HL-60 (cell line): Measurements from ENCODE around the gene C6orf132.
"Not testable (repeated sequence)": the region's sequence is repeated elsewhere in the genome, so short reads cannot be mapped to it uniquely, and the experiment has no call there.

Source experiments
- DNase-seq, 2 experiments: peaks; one replicate each; pipeline ENCODE4 v3.0.0-alpha.2; 2010 to 2020; ENCODE audit warnings: low read depth in 1 of 2, low spot score in 1 of 2
- H3K27ac ChIP-seq: fragments of 250-450 bp; sonication (Bioruptor Pico); replicated peaks from 2 replicates; pipeline ENCODE4 v1.5.1; 2020; ENCODE audit warnings: mild to moderate bottlenecking, moderate library complexity
- H3K27me3 ChIP-seq: fragments of 250-450 bp; sonication (Bioruptor Pico); 2 replicates; pipeline ENCODE4 v1.5.1; 2021; ENCODE audit warnings: mild to moderate bottlenecking, moderate library complexity; ENCODE audit not compliant: insufficient read depth, poor library complexity, severe bottlenecking
- H3K4me3 ChIP-seq: replicated peaks from 2 replicates; pipeline ENCODE4 v1.5.1; 2011; ENCODE audit warnings: mild to moderate bottlenecking, control low read depth, low read length; ENCODE audit not compliant: insufficient read depth
- CTCF ChIP-seq: IDR thresholded peaks from one replicate; pipeline ENCODE4 v1.5.1; 2011; ENCODE audit warnings: low read length, control low read depth, inconsistent platforms; ENCODE audit not compliant: insufficient read depth
- GABPA ChIP-seq: IDR thresholded peaks from 2 replicates; pipeline ENCODE4 v1.6.1; 2012; ENCODE audit warnings: low read depth
- POLR2AphosphoS5 ChIP-seq: IDR thresholded peaks from 2 replicates; pipeline ENCODE4 v1.6.1; 2012; ENCODE audit warnings: low read depth
- SPI1 ChIP-seq: IDR thresholded peaks from 2 replicates; pipeline ENCODE4 v1.6.1; 2012; ENCODE audit warnings: low read depth, mild to moderate bottlenecking, borderline replicate concordance
- TF ChIP-seq, protein P1 (sequence below): IDR thresholded peaks from 2 replicates; pipeline ENCODE4 v1.6.1; 2012; ENCODE audit warnings: low read depth; ENCODE audit not compliant: insufficient replicate concordance

C6orf132 gene

GRCh38 chr6:42171813-42172581 is 29.6 kb upstream of the C6orf132 start:
- Histone ChIP-seq H3K4me3 (no peak overlapping the region), H3K27ac (no peak overlapping the region), H3K27me3 (no peaks in the 10 kb centered on the region)
- TF ChIP-seq POLR2AphosphoS5 (no peak), SPI1 (no peak), GABPA (no peak), CTCF (no peak)
- TF ChIP-seq, protein P1, sequence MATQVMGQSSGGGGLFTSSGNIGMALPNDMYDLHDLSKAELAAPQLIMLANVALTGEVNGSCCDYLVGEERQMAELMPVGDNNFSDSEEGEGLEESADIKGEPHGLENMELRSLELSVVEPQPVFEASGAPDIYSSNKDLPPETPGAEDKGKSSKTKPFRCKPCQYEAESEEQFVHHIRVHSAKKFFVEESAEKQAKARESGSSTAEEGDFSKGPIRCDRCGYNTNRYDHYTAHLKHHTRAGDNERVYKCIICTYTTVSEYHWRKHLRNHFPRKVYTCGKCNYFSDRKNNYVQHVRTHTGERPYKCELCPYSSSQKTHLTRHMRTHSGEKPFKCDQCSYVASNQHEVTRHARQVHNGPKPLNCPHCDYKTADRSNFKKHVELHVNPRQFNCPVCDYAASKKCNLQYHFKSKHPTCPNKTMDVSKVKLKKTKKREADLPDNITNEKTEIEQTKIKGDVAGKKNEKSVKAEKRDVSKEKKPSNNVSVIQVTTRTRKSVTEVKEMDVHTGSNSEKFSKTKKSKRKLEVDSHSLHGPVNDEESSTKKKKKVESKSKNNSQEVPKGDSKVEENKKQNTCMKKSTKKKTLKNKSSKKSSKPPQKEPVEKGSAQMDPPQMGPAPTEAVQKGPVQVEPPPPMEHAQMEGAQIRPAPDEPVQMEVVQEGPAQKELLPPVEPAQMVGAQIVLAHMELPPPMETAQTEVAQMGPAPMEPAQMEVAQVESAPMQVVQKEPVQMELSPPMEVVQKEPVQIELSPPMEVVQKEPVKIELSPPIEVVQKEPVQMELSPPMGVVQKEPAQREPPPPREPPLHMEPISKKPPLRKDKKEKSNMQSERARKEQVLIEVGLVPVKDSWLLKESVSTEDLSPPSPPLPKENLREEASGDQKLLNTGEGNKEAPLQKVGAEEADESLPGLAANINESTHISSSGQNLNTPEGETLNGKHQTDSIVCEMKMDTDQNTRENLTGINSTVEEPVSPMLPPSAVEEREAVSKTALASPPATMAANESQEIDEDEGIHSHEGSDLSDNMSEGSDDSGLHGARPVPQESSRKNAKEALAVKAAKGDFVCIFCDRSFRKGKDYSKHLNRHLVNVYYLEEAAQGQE, result no peak
- DNase-seq, result no peak

- not testable (repeated sequence) for H3K27me3 ChIP-seq, H3K27ac ChIP-seq, H3K4me3 ChIP-seq, DNase-seq
Observed at GRCh38 chr6:42169780-42170179, 27.4 kb upstream of the C6orf132 start.

DNA sequence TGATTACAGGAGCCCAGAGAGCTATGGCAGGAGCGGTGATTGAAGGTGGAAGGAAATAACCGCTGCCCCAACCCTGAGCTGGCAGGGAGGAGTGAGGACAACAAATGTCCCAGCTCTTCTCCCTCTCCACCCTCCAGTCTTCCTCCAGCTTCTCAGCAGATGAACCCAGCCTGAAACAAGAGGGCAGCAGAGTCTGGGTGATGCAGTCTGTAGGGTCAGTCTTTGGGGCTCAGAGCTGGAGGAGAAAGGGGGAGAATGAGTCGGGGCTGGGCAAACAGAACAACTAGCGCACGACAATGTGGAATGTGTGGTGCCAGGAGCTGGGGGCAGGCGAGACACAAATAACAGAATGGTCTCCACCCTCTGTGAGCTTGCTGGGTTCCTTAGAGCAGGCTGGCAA is 26.2 kb upstream of the C6orf132 start:
- TF ChIP-seq POLR2AphosphoS5 (no peak), CTCF (no peak), SPI1 (no peak), GABPA (no peak)
- TF ChIP-seq, protein P1, result no peak
- H3K27me3 ChIP-seq, result peaks cover 3% of the 10 kb centered on the region
- DNase-seq, result no peak
- H3K4me3 ChIP-seq, result no peak overlapping the region
- no peak overlapping the region for H3K27ac ChIP-seq

- peaks cover 3% of the 10 kb centered on the region for H3K27me3 ChIP-seq
- no peak for TF ChIP-seq SPI1
- TF ChIP-seq, protein P1, result no peak
- TF ChIP-seq POLR2AphosphoS5, result no peak
- peak; percentile 95 for TF ChIP-seq CTCF
- TF ChIP-seq GABPA, result no peak
- H3K4me3 ChIP-seq, result no peak overlapping the region
- DNase-seq, result peak; percentile 33 to 70
- H3K27ac ChIP-seq, result no peak overlapping the region
Observed at GRCh38 chr6:42166444-42167141, 24.2 kb upstream of the C6orf132 start.
